Activated CD8-positive, alpha-beta memory T cell treated with anti-CD3 and anti-CD28 coated beads, Interleukin-2, amount 50 U/mL, for 24 hours (primary cell): ENCODE data around the gene TNIP1.

Experiments used
- DNase-seq: peaks from one replicate; pipeline ENCODE4 v3.0.0-alpha.2; 2020; ENCODE audit errors: extremely low read depth

TNIP1 gene

GRCh38 chr5:151083081-151083676 lies 2.3 kb upstream of the TNIP1 start:
- DNase-seq: no peak

- no peak for DNase-seq
These were observed 1.6 kb upstream of the TNIP1 start for GRCh38 chr5:151082282-151082902.

GRCh38 chr5:151081431-151082281 lies 822 bp upstream of the TNIP1 start:
- no peak for DNase-seq

DNA sequence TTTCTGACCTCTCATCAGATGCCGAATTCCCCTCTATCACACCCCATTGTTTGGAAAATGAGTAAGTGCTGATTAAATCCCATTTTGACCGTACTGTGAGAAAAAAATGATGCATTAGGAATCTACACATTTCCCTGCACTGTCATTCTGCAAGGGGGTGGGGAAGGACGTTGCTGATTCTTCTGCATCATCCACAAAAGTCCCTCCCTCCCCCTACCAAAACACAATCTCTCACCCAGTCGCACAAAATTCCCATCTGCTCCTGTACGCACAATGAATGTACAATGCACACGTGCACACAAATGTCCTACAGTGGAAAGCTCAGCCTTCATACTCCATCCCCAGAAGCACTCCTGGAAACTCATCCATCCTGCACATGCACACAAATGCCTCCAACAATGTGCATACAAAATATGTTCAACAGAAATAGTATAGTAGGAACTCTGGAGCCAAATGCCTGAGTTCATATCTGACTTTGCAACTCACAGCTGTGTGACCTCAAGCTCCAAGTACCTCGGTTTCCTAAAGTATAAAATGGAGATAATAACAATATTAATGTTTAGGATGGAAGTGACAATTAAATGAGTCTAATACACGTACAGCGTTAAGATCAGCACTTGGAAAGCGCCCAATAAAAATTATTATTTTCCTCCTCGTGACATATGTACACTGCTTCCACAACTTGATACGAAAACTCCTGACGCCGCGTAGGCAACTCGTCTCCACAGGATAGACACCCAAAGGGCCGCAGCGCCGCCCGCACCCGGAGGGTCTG lies 809 bp downstream of the TNIP1 start:
- no peak for DNase-seq

GRCh38 chr5:151078490-151079262 lies 2.2 kb downstream of the TNIP1 start:
- peak; percentile 53 for DNase-seq

GRCh38 chr5:151077967-151078366 lies 2.9 kb downstream of the TNIP1 start:
- DNase-seq: no peak

- no peak for DNase-seq
These were observed 3.4 kb downstream of the TNIP1 start for GRCh38 chr5:151077419-151077818.

DNA sequence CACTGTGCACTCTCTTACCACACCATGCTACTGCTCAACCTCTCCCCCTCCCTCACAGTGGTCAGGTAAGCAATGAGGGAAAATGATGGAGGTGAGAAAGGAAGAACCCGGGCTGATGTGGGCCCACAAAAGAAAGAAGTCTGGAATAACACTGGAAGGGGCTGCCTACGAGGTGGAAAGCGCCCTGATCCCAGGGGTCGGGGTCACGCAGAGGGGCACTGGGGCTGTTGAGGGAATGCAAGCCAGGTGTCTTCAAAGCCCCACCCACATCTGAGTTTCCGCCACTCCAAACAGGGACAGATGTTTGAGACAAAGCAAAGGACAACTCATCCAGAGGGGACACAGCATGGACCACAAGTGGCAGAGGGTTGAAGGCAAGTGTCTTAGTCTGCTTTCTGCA lies 4.2 kb downstream of the TNIP1 start:
- DNase-seq: no peak

- DNase-seq: no peak
These were observed 5.0 kb downstream of the TNIP1 start for GRCh38 chr5:151075698-151076331.

- no peak for DNase-seq
These were observed 6.3 kb downstream of the TNIP1 start for GRCh38 chr5:151074557-151074956.

- no peak for DNase-seq
These were observed 7.6 kb downstream of the TNIP1 start for GRCh38 chr5:151073280-151073679.

DNA sequence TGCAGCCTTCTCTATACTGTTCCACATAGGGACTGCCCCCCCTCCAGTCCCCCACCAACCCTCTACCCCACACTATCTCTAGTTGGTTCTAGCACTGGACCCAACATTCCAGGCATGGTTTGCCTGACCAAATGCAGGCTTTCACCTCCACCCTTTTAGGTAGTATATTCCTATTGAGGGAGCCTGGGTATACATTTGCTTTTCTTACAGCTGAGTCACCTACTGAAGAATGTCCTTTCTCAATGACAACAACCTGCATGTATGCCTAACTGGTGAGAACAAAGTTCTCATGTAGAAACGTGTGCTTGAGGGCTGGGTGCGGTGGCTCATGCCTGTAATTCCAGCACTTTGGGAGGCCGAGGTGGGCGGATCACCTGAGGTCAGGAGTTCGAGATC lies 8.2 kb downstream of the TNIP1 start:
- no peak for DNase-seq

GRCh38 chr5:151071848-151072629 lies 8.8 kb downstream of the TNIP1 start:
- DNase-seq: no peak

DNA sequence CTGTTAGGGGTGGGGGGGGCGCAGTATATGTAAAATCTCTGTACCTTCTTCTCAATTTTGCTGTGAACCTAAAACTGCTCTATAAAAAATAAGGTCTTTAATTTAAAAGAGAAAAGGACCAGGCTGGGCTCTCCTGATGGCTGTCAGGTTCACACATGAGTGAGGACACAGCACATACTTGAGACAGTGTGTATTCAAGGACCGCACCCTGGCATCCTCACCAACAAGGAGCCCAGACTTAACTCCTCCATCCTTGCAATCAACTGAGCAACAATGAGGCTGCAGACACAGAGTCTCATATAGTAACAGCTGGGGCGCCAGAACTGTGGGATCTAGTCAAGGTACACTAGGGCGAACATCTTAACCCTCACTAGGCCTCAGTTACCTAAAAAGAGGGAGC lies 9.8 kb downstream of the TNIP1 start:
- DNase-seq: no peak

DNA sequence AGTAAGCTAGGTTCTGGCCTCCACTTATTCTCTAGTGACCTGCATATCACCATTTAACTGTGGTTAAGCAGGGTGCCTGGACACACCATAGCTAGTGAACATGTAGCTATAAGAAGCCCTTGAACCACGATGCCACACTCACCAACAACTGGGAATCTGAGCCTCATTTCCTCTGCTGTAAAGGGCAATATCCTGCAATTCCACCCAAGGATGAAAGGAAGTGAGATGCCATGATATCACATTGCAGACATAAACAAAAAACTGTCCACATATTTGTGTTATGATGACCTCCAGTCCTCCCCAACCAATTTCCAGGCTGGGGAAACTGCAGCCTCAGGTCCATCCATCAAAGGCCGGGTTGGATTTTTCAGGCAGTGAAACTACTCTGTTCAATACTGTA lies 10.4 kb downstream of the TNIP1 start:
- DNase-seq: no peak

DNA sequence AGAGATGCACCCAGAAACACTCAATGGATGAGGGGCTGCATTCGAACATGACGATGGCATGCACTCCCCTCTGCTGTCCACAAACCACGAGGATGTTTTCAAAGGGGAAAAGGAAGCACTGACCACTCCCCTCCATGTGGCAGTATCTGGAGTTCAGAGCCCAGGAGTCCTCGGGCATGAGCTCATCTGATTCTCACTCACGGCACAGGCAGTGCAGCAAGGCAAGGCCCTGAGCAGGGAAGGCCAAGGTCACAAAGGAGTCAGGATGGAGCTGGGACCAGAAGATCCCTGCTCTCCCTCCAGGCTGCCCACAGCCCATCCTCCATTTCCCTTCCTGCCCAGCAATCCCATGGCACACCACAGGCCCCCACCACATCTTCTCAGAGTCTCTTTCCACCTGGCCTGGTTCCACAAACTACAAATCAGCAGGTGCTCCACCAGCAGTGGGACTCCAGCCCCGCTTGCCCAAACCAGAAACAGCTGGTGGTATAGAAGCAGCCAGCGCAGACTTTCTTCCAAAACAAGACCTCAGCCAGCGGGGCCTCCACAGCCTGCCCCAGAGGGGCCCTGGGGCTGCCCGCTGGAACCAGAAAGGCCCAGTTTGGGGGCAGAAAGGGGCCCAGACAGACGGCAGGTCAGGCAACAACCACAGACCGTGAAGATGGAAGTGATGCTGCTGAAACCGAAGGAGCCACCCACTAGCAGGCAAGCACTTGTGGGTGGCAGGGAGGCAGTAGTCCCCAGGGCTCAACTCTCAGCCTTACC lies 12.2 kb downstream of the TNIP1 start:
- no peak for DNase-seq

GRCh38 chr5:151067632-151068432 lies 13.0 kb downstream of the TNIP1 start:
- DNase-seq: no peak

GRCh38 chr5:151066920-151067319 lies 13.9 kb downstream of the TNIP1 start:
- no peak for DNase-seq

- no peak for DNase-seq
These were observed 15.2 kb downstream of the TNIP1 start for GRCh38 chr5:151065609-151066008.
